ENCODE data around the gene S100A6. TPM values are rescaled to one million over a fixed set of nuclear protein-coding genes. Genes with fewer than 3 reads are reported as not detected.

S100A6 gene
- total RNA-seq, 1 donor from 2014 or later, result 428 TPM

- DNase-seq (ENCODE audit: low read depth), result no peak
These were observed 32.0 kb downstream of the S100A6 start for GRCh38 chr1:153503766-153504165.

GRCh38 chr1:153498746-153499145, 37.0 kb downstream of the S100A6 start:
- no peak for DNase-seq (ENCODE audit: low read depth)

GRCh38 chr1:153495536-153495935, 40.3 kb downstream of the S100A6 start:
- DNase-seq (ENCODE audit: low read depth), result no peak

- DNase-seq (ENCODE audit: low read depth), result peak; percentile 31
These were observed 40.7 kb downstream of the S100A6 start for GRCh38 chr1:153494976-153495535.

GRCh38 chr1:153493343-153493960, 42.3 kb downstream of the S100A6 start:
- no peak for DNase-seq (ENCODE audit: low read depth)

GRCh38 chr1:153490272-153491051, 45.3 kb downstream of the S100A6 start:
- DNase-seq (ENCODE audit: low read depth), result peak; percentile 27

GRCh38 chr1:153488731-153489130, 47.1 kb downstream of the S100A6 start:
- DNase-seq (ENCODE audit: low read depth), result no peak

GRCh38 chr1:153487707-153488106, 48.1 kb downstream of the S100A6 start:
- DNase-seq (ENCODE audit: low read depth), result no peak

GRCh38 chr1:153485863-153486262, 49.9 kb downstream of the S100A6 start:
- peak; percentile 26 for DNase-seq (ENCODE audit: low read depth)

Other genes with a start within 250 kb of the S100A6 start
- gene PGLYRP3, start 223.0 kb downstream of the S100A6 start, total RNA-seq, result not detected in 2 replicates
- gene PGLYRP4, start 187.2 kb downstream of the S100A6 start, total RNA-seq, result not detected in 2 replicates
- 0.70 and 25.0 TPM in 2 replicates for gene S100A9, start 178.1 kb downstream of the S100A6 start, total RNA-seq
- gene S100A12, start 160.4 kb downstream of the S100A6 start, total RNA-seq, result not detected in 2 replicates
- not detected in 2 replicates for gene S100A8, start 144.9 kb downstream of the S100A6 start, total RNA-seq
- not detected in 2 replicates for gene S100A7A, start 119.5 kb downstream of the S100A6 start, total RNA-seq
- gene S100A7, start 75.3 kb downstream of the S100A6 start, total RNA-seq, result not detected in 2 replicates
- 1.2 TPM in 2 replicates for gene S100A5, start 4.9 kb upstream of the S100A6 start, total RNA-seq
- gene S100A4, start 9.8 kb upstream of the S100A6 start, total RNA-seq, result 7.6 and 303 TPM in 2 replicates
- gene S100A3, start 13.3 kb upstream of the S100A6 start, total RNA-seq, result 5.2 and 36.8 TPM in 2 replicates
- 37.9 and 392 TPM in 2 replicates for gene S100A2, start 29.9 kb upstream of the S100A6 start, total RNA-seq
- 406 and 1,037 TPM in 2 replicates for gene S100A16, start 77.1 kb upstream of the S100A6 start, total RNA-seq
- gene S100A14, start 80.3 kb upstream of the S100A6 start, total RNA-seq, result 1.0 and 52.3 TPM in 2 replicates
- gene S100A13, start 91.5 kb upstream of the S100A6 start, total RNA-seq, result 95.6 and 246 TPM in 2 replicates
- 9.7 and 13.9 TPM in 2 replicates for gene S100A1, start 92.4 kb upstream of the S100A6 start, total RNA-seq
- gene CHTOP, start 98.1 kb upstream of the S100A6 start, total RNA-seq, result 19.6 and 41.0 TPM in 2 replicates
- gene SNAPIN, start 122.7 kb upstream of the S100A6 start, total RNA-seq, result 51.7 and 76.1 TPM in 2 replicates
- 168 and 232 TPM in 2 replicates for gene ILF2, start 135.0 kb upstream of the S100A6 start, total RNA-seq
- gene NPR1, start 142.7 kb upstream of the S100A6 start, total RNA-seq, result 1.7 and 39.5 TPM in 2 replicates
- 15.1 and 59.2 TPM in 2 replicates for gene INTS3, start 192.1 kb upstream of the S100A6 start, total RNA-seq
- 5.0 and 8.5 TPM in 2 replicates for gene SLC27A3, start 239.4 kb upstream of the S100A6 start, total RNA-seq

Measured in renal cortical epithelial cell (primary cell).